Bronchial epithelial cell (primary cell): ENCODE results near the gene IKZF1. TPM values are rescaled to one million over a fixed set of nuclear protein-coding genes. Genes with fewer than 3 reads are reported as not detected.

Experiments used
- DNase-seq: peaks from one replicate; pipeline ENCODE4 v3.0.0-alpha.2; 2010; ENCODE audit warnings: low read depth
- FAIRE-seq: peaks from 2 replicates; lab custom pipeline; 2011; peaks lifted over from hg19 to GRCh38; lab: Jason Lieb, UNC
- H3K27me3 ChIP-seq: 2 replicates; pipeline ENCODE4 v1.5.1; 2011; ENCODE audit warnings: low read length; ENCODE audit not compliant: control insufficient read depth, insufficient read depth
- H3K36me3 ChIP-seq: 2 replicates; pipeline ENCODE4 v1.5.1; 2011; ENCODE audit warnings: low read length; ENCODE audit not compliant: control insufficient read depth, insufficient read depth
- H3K4me3 ChIP-seq: 2 replicates; pipeline ENCODE4 v1.5.1; 2011; ENCODE audit warnings: mild to moderate bottlenecking, low read depth, low read length, control low read depth
- total RNA-seq: library from RNA; depleted of rRNA; stranded (reverse); fragments of >200 nt; gene quantifications from 2 replicates; pipeline ENCODE4 v1.2.1, GENCODE V29; 2014
- TF ChIP-seq, protein P1 (sequence below): IDR thresholded peaks from 2 replicates; pipeline ENCODE4 v1.5.1; 2011; ENCODE audit warnings: mild to moderate bottlenecking, moderate library complexity, low read length, control low read depth, inconsistent platforms; ENCODE audit not compliant: insufficient read depth, severe bottlenecking

Gene IKZF1
- total RNA-seq, 1 donor from 2014 or later, result not detected

DNA sequence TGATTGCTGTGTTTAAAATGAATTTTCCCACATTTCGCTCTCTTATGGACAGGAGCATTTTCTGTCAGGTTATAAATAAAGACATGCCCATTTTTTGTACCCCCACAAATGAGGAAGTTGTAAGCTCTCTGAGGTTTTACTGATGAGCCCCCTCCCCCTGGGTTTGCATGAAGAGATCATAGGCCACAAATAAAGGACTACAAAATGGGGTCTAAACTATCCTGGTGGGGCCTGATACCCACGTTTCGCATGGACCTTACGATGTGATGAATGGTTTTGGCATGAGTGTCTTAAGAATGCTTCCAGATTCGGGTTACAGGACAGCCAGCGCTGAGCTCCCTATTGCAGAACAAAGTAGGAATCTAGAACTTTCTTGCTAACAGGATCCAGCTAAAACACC, 5.8 kb downstream of the IKZF1 start:
- Histone ChIP-seq H3K36me3 (no peaks in the 10 kb centered on the region), H3K27me3 (peaks cover 9% of the 10 kb centered on the region), H3K4me3 (no peak overlapping the region)
- DNase-seq (no peak), FAIRE-seq (no peak)
- TF ChIP-seq, protein P1, sequence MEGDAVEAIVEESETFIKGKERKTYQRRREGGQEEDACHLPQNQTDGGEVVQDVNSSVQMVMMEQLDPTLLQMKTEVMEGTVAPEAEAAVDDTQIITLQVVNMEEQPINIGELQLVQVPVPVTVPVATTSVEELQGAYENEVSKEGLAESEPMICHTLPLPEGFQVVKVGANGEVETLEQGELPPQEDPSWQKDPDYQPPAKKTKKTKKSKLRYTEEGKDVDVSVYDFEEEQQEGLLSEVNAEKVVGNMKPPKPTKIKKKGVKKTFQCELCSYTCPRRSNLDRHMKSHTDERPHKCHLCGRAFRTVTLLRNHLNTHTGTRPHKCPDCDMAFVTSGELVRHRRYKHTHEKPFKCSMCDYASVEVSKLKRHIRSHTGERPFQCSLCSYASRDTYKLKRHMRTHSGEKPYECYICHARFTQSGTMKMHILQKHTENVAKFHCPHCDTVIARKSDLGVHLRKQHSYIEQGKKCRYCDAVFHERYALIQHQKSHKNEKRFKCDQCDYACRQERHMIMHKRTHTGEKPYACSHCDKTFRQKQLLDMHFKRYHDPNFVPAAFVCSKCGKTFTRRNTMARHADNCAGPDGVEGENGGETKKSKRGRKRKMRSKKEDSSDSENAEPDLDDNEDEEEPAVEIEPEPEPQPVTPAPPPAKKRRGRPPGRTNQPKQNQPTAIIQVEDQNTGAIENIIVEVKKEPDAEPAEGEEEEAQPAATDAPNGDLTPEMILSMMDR, result no peak

DNA sequence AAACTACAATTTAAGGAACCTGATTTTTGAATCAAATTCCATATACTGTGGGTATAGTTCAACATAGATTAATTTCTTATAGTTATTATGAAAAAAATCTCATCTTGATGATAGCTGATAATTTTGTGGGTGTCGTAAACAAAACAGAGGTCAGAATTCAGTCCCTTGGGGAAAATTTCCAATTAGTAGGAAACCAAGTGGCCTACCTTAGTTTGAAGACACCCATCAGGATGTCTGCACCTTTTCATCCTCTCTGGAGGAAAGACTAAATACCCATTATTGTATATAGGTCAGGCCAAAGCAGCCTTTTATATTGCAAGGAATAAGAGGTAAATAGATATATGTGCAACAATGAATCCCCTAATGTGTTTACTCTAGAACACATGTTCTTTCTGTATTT, 6.4 kb downstream of the IKZF1 start:
- Histone ChIP-seq H3K27me3 (peaks cover 7% of the 10 kb centered on the region), H3K36me3 (no peaks in the 10 kb centered on the region), H3K4me3 (no peak overlapping the region)
- no peak for FAIRE-seq
- TF ChIP-seq, protein P1, result no peak
- no peak for DNase-seq

DNA sequence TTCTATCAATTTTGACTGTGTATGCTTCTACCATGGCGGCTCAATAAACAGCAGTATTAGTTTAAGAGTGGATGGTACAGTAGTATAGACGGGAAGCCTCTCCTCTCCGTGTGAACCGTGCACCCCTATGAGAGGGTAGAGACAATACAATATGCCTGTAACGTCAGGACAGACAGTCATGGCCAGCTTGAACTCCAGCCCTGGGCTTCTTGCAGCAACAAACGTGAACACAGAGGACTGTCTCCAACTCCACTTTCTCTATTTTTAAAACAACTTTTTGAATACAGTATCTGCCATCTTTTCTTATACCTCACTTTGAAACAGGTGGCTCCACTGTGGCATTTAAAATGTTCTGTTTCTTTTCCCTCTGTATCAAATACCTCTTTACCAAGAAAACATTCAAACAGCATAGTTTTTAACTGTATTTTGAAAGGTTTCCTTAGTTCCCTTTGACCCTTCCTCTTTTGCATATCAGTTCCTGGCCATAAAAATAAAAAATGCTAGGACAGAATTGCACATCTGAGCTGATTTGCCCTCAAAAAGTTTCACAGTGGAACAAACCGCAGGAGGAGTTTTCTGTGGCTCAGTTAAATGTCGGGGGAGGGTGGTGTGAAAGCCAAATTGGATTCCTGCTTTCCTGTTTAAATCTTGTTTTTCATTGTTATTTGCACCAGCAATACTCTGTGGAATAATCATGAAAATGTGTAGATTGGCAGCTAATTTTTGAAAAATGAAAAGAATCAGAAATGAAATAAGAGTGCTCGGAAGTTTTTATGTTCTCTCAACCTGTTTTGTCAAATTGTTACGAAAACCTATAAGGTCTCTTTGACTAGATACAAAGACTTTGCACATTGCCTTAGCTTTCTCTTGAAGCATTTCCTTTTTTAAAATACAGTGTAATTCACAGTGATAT, 8.0 kb downstream of the IKZF1 start:
- TF ChIP-seq, protein P1, result no peak
- no peak for FAIRE-seq
- no peaks in the 10 kb centered on the region for H3K36me3 ChIP-seq
- no peak for DNase-seq
- H3K4me3 ChIP-seq, result no peak overlapping the region
- peaks cover 4% of the 10 kb centered on the region for H3K27me3 ChIP-seq

DNA sequence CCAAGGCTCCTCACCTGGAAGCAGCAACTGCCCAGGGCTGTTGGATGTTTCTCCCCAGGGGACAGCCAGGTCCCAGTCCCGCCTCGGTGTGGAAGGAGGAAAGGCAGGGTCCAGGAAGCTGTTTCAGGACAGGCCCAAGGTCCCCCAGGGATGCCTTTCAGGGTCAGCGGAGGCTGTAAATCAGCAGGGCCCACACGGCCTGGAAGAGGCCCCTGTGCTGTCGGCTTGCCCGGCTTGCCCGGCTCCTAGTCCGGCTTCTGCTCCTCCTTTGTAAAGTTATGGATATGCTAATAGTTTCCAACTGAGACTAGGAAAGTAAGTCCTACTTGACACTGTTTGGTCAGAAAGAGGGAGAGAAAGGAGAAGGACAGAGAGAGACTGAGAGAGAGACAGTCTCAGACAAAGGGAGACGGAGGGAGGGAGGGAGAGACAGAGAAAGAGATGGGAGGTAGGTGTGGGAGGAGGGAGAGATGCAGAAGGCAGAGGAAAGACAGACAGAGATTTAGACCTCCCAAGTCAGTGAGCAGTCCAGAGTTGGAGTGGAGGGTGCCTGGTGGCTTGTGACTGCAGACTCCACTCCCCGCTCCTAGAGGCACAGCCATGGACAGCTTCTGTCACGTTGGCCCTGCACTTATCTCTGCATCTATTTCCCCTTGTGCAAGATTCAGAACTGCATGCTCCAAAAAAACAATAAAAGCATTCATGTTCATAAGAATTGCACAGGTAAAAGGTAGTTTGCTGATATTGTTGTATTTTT, 10.5 kb downstream of the IKZF1 start:
- FAIRE-seq (no peak), DNase-seq (no peak)
- H3K36me3 ChIP-seq, result no peaks in the 10 kb centered on the region

DNA sequence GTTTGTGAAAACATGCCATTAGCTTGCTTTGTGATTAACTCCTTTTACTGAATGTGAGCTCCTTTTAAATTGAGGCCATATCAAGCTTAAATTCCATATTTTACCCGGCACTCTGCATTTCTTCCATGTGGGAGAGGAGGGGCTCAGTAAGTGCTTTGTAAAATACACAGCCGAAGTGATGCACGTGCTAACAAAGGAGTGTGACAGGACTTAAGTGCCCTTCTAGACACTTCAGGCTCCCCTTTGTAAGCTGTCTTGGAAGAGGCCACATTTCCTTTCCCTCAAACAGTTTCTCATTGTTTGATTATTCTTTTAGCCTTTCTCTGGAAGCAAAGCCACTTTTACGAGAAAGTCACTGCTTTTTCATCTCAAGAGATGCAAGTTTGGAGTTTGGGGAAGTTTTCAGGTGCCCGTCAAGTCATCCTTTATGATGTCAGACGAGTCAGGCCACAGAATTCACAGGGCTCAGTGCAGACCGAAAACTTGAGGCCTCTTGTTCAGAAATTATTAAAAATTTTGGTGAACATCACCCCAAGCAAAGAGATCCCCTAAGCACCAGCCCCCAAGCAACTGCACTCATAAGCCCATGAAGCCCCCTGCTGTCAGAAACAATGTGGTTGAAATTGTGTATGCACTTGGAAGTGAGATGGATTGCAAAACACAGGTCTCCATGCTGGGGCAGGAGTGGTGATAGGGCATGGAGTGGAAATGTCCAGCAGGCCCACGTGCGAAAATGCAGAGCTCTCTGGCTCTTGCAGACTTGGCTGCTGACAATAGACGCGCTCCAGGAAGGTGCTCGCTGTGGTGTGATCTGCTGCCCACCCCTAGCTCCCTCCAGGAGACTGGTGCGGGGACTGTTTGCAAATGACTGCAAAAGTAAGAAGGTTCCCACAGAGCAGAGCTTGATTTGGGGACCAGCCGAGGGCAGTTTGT, 11.5 kb downstream of the IKZF1 start:
- TF ChIP-seq, protein P1, result no peak
- FAIRE-seq, result no peak
- H3K27me3 ChIP-seq, result peaks cover 4% of the 10 kb centered on the region
- DNase-seq, result no peak
- no peak overlapping the region for H3K4me3 ChIP-seq
- H3K36me3 ChIP-seq, result no peaks in the 10 kb centered on the region

More for the DNA sequence above, 10.5 kb downstream of the IKZF1 start:
- Histone ChIP-seq H3K27me3 (peaks cover 4% of the 10 kb centered on the region), H3K4me3 (no peak overlapping the region)
- TF ChIP-seq, protein P1, result no peak
